Lower leg skin (tissue), 3 donors: Measurements from ENCODE around the gene TRAM2.

Experiments
- CTCF ChIP-seq, 3 donors: fragments of 450-650 bp; IDR thresholded peaks; one replicate each; pipeline ENCODE4 v1.5.1; 2016; ENCODE audit warnings: antibody characterized with exemption in 3 of 3, mild to moderate bottlenecking in 3 of 3, moderate library complexity in 2 of 3
- POLR2A ChIP-seq, 2 donors: fragments of 450-650 bp; IDR thresholded peaks; one replicate each; pipeline ENCODE4 v1.6.1; 2016 to 2017; ENCODE audit warnings: antibody characterized with exemption in 2 of 2, mild to moderate bottlenecking in 1 of 2, moderate library complexity in 1 of 2

- TF ChIP-seq CTCF (IDR thresholded peaks at IDR 0.05) (no peak), POLR2A (IDR thresholded peaks at IDR 0.05) (no peak)
Measured at GRCh38 chr6:52590152-52590891, 13.5 kb upstream of the TRAM2 start.
